Left cardiac atrium (tissue), 4 donors: Measurements from ENCODE around the gene JOSD2. TPM values are rescaled to one million over a fixed set of nuclear protein-coding genes. Genes with fewer than 3 reads are reported as not detected.

Experiments used
- ATAC-seq, 2 donors: fragments of 200-7000 bp; cut with Tn5 transposase; one replicate each; pipeline ENCODE4 v1.9.1; 2020; ENCODE audit warnings: mild to moderate bottlenecking in 2 of 2, moderate library complexity in 2 of 2
- DNase-seq: peaks from one replicate; pipeline ENCODE4 v3.0.0-alpha.2; 2020
- intact Hi-C, 2 donors: fragments of 100-400 bp; cut with DNase I; formaldehyde crosslinking; loops; one replicate each; pipeline versions ENCODE4 v1.14.1 to v1.15.1; 2022 to 2023
- total RNA-seq, 2 donors: library from RNA; stranded (reverse); fragmentation: NEBNext Ultra II Directional; extraction: Animal tissue kit (Norgen Biotek cat#: 25700); gene quantifications; one replicate each; pipeline ENCODE4 v1.2.1, GENCODE V29; 2021
- donor health status: DM: no; HTN: yes; CAD: no.
- donor health status: DM: no; HTN: yes; CAD: no; lungs with severe emphysema.
- donor health status: DM: yes; HTN: yes; CAD: no.
- donor health status: Dilated cardiomyopathy.

Gene JOSD2
- total RNA-seq, 2 donors from 2014 or later: 27.3 to 36.7 TPM

DNA sequence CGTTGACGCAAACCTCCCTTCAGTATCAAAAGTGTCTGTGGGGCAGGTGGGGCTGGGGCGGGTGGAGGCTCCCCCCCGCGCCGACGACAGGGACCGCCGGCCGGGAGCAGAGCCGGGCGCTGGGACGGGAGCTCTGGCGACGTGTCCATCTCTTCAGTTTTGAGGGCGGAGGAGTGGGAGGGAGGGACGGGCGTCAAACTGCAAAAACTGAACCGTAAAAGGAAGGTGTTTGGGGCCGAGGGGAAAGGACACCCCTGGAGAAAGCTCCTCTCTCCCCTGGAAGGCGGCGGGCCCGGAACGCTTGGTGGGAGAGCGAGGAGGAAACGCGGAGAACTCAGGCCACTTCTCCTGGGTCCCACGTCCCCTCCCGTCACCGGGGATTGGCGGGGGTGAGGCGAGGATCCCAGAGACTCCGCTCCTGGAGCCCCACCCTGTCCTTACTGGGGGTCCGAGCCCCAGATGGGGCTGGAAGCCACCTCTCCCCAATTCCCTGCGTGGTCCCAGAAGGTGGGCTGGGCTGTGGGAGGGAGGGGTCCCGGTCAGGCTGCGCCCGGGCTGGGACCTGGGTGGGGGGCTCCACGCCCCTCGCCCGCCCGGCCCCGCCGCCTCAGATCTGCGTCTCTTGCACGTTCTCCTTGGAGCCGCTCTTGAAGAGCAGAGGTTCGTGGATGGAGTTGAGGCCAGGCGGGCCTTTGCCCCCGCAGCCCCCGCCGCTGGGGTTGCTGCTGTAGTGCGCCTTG lies 6.1 kb upstream of the JOSD2 start:
- ATAC-seq (no peak), DNase-seq (no peak)
- intact Hi-C loops: no loop called here

DNA sequence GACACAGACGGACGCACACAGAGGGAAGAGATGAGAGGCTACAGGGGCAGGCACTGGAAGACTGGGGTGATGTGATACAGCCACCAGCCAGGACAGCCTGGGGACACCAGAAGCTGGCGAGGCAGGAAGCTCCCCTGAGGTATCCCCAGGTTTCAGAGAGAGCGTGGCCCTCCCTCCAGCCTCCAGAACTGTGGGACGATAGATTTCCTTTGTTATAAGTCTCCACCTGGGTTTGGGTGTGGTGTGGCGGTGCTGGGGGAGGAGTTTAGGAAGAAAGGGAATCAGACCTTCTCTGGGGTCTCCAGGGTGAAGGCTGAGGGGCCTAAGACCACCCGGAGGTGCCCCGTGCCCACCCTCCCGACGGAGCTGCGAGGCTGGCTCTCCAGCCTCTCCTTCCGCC lies 5.5 kb upstream of the JOSD2 start:
- no peak for ATAC-seq
- intact Hi-C loops: no loop called here

DNA sequence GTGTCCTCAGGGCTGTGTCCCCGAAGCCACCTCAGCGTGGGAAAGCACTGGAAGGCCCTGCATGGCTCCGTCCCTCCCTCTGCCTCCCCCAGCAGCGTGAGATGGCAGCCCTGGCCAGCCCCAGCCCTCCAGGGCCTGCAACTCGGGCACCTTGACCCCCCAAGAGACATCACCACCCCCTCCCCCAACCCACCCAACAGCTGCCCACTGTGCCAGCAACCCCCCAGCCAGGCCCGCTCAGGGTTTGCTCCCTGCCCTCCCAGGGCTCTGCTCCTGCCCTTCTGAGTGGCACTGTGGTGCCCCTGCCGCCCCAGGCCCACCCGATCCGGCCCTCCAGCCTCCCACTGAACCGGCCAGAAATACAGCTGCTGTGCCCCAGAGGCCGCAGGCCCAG lies 4.2 kb upstream of the JOSD2 start:
- DNase-seq (no peak), ATAC-seq (no peak)
- intact Hi-C loops: no loop called here

More for the DNA sequence above, 5.5 kb upstream of the JOSD2 start:
- DNase-seq: no peak

DNA sequence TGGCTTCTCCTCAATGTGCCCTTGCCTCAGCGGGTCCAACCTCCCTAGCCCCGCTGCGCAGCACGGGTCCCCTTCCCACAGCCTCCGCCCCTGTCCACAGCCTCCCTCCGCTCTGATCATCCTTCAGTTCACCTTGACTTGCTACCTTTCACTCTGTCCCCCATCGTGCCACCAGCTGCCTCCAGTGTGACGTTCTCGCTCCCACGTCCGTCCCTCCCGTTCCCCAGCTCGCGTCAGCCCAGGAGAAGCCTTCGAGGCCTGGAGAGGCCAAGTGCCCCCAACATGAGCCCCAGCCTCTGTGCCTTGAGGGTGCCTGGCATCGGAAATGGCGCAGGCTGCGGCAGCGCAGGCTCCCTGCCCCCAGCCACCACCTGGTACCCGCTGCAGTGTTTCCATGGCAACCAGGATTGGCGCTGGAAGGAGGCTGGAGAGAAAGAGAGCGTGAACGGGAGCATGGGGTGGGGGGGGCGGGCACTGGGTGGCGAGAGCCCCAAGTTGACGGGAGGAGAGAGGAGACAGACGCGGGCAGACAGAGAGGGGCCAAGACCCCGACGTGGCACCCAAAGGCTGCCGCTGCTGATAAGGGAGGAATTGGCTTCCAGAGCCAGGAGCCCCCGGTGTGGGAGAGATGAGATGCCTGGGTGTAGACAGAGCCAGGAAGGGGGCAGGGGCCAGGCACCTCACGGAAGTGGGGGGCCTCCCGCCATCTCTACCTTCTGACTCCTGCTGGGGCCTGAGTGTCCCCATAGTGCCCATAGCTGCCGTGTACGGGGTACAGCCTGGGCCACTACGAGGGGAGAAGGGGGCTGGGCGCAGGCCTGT lies 3.6 kb upstream of the JOSD2 start:
- DNase-seq: no peak
- intact Hi-C loops: no loop called here
- ATAC-seq: no peak

DNA sequence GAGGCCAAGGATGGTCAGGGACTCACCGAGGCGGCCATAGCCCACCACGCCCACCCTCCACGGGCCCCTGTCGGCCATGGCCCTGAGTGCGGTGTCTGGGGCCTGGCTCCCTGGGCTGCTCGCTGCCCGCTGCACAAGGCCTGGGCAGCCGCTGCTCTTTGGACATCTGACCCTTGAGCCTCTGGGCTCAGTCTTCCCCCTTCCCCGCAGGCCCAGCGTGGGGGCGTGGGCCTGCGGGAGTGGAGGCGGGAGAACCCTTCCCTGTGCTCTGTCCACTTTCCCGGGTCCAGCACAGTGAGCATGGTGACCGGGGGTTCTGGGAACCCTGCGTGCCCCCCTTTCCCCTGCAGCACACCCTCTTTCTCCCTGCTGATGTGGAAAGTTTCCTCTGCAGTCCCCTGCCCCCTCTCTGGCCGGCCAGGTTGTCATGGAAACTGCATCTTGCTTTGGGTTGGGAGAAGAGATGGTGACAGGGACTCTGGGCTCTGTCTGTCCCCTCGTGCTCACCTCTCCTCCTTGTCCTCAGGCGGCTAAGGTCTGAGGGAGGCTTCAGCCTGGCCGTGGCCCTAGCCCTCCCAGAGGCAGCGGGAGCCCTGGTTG lies 2.9 kb upstream of the JOSD2 start, which contains the start of gene ASPDH:
Gene ASPDH, minus strand, starts transcription at position 168 of the 600 bp plus-strand sequence. Its CDS starts 90 bp downstream, at position 78.
- intact Hi-C loops: no loop called here
- ATAC-seq (no peak), DNase-seq (no peak)

DNA sequence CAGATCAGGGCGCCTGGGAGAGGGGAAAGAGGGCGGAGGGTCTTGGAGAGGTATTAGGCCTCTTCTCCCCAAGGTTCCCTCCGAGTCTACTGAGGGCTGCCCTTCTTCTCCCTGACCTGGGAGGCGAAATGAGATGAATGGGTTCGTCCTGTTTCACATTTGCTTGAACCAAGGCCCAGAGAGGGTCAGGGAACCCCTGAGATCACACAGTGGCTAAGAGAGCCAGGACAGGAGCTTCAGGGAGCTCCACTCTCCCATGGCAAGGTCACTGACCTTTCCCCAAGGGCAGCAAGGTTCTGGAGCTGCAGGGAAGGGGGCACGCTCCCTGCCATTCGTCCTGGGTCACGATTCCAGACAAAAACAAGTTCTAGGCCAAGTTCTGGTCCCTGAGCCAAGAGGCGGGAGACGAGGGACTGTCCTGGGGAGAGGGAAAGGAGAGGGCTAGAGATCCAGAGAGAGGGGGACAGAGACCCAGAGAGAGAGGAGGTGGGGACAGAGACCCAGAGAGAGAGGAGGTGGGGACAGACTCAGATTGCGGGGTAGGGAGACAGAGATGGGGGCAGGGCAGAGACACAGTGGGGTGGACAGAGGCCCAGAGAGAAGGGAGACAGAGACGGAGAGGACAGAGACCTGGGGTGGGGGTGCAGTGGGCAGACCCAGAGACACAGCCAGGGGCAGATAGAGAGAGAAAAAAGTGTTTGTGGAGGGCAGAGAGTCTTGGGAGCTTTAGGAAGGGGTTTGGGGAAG lies 2.2 kb upstream of the JOSD2 start:
- intact Hi-C loops: no loop called here
- no peak for DNase-seq
- ATAC-seq: no peak

DNA sequence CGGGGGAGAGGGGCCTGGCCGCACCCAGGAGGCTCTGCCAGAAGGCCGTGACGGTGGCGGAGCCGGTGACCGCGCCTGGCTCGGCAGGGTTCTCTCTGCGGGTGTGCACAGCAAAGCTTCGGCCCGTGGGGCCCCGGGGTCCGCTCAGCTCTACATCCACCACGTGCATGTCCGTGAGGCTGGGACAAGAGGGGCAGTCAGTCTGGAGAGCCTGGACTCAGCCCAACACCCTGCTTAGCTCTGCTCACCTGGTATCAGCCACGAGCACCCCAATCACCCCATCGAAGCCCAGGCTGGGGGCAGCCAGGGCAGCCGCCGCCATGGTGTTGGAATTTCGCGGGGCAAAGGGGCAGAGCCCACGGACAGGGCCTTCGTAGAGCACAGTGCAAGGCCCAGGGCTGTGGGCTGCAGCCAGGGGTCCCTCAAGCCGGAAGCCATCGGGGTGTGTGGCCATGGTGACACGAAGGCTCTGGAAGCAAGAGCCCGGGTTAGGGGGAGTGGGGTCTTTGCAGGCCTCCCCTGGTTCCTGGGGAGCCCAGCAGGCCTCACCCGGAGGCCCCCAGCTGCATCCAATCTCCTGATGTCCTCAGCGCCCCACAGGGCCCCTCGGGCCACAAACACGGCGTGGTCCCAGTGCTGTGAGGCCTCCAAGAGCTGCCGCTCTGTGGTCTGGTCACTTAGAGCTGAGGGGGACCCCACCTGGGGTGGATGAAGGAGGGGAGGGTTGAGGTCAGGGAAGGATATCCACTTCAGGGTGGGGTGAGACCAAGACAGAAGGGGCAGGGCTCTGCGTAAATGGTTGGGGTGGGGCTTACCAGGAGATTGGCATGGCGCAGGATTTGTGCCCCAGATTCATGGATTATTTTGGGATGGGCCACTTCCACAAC lies 1.4 kb upstream of the JOSD2 start:
- no peak for DNase-seq

DNA sequence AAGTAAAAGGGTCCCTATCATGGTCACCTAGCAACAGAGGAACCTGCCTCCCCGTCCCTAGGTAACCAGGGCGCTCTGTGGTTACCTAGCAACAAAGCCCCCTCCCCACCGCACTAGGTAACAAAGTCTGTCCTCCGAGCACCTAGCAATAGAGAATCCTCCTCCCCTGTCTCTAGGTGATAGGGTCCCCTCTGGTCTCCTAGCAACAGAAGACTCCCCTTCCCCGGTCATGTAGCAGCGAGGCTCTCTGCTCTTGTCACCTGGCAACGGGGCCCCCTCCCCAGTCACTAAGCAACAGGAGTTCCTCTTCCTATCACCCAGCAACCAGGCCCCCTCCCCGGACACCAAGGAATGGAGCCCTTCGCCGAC lies 307 bp downstream of the JOSD2 start:
- peak in 1 of 2 donors; percentile 0 for ATAC-seq
- intact Hi-C loops: no loop called here
- DNase-seq: no peak

More for the DNA sequence above, 1.4 kb upstream of the JOSD2 start:
- ATAC-seq: no peak
- intact Hi-C loops: no loop called here

DNA sequence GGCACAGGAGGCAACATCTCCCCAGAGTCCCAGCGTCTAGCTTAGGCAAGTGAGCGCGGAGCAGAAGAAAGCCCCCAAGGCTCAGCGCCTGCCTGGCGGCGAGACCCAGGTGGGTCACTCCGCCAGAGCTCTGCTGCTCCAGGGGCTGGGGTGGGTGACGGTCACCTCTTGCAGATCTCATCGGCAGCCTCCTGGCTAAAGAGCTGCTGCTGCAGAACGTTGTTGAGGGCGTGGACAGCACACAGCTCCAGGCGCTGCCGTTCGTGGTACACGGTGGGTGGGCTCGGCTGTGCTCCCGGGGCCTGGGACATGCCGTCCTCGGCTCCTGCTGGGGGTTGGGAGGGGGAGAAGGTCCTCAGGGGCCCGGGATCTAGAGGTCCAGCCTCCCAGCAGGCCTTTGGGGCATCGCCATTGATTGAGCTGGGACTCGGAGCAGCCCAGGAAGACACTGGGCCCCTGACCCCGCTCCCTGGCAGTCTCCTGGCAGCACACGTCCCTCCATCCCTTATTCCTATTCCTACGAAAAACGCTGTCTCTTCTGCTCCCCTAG lies 795 bp downstream of the JOSD2 start:
- DNase-seq (no peak), ATAC-seq (no peak)
- intact Hi-C loops: no loop called here

DNA sequence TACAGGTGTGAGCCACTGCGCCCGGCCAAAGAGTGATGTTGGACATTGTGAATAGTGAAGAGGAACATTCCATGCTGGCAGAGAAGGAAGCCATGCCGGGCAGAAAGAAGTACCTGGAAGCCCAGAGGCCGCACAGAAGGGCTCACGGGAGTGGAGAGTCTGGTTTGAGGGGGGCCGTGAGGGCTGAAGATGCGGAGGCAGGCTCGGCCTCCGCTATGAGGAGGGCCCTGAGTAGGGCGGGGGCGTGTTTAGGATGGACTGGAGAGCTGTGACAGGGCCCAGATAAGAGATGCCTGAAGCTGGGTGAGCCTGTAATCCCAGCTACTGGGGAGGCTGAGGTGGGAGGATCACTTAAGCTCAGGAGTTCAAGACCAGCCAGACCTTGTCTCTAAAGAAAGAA lies 1.6 kb downstream of the JOSD2 start:
- DNase-seq: no peak
- ATAC-seq: no peak

DNA sequence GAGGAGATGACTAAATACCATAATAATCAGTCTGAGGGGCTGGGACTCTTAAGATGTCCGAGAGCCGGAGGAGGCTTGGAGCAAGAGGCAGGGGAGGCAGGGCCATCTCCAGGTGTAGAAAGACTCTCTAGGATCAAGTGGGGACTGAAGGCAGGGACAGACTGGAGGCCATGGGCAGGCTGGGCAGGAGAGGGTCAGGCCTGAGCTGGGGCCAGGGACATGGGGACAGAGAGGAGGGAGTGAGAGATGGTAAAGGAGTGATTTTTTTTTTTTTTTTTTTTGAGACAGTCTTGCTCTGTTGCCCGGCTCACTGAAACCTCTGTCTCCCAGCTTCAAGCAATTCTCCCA lies 2.2 kb downstream of the JOSD2 start:
- DNase-seq (no peak), ATAC-seq (no peak)
- intact Hi-C loops: no loop called here

More for the DNA sequence above, 1.6 kb downstream of the JOSD2 start:
- intact Hi-C loops: no loop called here

DNA sequence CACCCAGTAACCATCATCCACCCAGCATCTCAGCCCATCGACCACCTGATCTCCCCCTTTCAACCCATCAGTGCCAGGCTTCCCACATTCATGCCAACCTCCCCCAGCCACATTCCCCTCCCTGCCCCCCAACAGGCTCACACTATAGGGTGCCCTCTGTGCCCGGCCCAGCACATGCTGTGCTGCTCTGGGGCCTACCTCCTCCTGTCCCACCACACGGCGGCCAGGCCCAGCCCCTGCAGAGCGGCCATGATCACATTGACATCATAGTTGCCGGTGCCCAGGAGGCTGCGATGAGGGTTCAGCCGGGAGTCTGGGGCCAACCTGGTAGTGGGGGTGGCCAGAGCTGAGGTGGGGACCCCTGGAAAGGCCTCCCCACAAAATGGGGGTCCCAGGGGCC lies 3.6 kb downstream of the JOSD2 start:
- intact Hi-C loops: no loop called here
- no peak for ATAC-seq
- DNase-seq: no peak

DNA sequence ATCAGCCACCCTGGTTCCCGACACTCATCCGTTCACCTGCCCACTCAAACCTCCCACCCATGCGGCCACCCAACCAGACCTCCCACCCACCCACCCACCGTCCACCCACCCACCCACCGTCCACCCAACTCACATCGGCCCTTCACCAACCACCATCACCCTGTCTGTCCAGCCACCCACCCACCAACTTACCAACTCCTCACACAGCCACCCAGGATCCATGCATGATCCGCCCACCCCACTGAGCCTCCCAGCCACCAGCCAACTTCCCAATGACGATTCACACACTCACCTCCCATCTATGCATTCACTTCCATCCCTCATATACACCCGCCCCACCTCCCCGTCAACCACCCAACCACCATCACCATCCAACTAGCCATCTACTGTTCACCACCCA lies 4.3 kb downstream of the JOSD2 start:
- DNase-seq (no peak), ATAC-seq (no peak)
- intact Hi-C loops: no loop called here

DNA sequence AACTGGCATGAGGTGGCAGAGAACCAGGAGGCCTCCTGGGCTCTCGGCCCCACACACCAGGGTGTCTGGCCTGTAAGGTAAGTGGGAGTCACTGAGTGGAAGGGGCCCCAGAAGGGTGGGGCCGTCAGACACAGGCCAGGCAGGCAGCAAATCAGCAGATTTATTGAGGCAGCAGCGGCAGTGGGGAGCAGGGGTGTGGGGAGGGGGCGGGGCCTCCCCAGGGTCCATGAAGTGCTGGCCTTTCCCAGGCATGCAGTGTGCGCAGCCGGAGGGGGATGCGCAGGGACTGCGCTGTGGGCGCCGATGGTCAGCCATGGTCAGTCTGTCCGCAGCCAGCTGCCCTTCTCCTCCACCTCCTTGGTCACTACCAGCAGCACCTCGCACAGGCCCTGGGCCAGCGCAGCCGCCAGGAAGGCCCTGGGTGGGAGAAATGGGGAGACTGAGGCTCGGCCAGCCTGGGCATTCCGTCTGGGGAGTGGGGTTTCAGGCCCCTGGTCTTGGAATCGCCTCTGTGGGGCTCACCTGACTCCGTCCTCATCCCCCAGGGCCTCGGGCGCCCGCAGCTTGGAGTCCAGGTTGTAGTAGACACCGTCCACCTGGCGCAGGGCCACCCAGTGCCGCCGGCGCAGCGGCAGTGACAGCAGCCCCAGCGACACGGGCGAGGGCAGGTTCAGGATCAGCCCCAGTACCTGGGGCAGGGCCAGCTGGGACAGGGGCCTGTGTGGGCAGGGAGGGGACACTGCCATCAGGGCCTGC lies 5.0 kb downstream of the JOSD2 start:
- ATAC-seq: no peak
- no peak for DNase-seq
- intact Hi-C loops: no loop called here

DNA sequence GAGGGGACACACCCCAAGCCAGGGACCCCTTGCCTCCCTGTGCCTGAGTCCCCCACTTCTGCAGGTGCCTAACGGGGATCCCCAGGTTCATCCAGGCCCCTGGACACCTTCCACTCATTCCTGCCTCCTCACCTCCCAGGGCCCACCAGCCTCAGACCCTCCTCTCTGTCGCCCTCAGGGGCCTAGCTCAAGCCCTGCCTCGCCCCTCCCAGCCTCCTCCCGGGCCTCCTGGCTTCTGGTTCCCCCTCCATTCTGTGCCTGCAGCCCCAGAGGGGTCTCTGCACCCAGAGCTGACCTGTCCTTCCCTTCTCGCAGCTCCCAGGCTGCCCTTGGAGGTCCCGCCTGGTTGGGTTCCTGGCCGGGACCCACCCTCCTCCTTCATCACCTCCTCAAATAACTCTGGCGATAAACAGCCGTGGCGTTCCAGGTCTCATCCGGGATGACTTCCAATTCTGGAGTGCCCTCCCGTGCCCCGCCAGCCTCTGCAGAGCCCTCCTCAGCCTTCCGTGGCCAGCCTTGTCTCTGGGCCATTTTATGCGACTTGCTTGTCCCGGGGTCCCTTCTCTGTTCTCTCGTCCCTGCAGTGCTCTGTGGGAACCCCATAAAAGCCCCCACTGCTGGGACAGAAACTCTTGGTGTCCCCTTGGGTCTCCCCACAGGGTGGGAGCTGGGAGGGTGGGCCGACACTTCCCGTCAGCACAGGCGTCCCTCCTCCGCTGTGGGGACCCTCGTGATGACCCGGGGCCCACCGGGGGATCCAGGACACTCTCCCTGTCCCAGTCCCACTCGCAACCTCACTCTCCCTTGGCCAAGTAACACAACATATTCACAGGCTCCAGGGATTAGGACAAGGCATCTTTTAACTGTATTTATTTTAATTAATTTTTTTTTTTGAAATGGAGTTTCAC lies 9.2 kb downstream of the JOSD2 start:
- DNase-seq (peak; percentile 69), ATAC-seq (peak; percentile 65 to 70)
- intact Hi-C loops: no loop called here

DNA sequence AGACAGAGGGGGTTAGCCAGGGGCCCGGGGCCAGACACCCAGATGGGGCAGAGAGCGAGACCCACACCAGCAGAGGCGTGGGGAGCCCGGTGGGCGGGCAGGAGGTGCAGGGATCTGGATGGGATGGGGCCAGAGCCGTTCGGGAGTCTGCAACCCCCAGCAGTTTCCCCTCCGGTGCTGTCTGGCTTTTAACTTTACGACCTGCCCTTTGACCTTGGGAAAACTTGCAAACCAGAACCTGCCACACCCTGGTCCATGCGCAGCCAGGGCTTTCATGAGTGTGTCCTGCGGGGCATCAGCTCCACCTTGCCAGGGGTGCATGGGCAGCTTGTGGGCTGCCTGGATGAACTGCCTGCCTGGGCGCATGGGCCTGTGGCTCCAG lies 9.8 kb downstream of the JOSD2 start:
- no peak for DNase-seq
- intact Hi-C loops: no loop called here
- peak in 1 of 2 donors; percentile 4 for ATAC-seq

DNA sequence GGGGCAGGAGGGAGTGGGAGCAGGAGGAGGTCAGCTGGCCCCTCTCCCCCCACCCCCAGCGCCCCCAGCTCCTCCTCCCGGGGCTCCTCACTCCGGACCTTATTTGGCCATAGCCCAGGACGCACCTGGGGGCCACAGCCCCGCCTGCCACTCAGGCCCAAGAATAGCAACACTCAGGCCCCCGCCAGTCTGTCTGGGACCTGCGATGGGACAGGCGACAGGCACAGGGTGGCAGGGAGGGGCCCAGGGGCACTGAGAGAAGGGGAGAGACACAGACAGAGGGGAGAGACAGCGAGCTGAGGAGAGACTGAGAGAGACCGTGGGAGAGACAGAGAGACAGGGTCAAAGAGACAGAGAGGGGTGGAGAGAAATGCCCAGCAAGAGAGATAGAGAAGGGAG lies 10.2 kb downstream of the JOSD2 start:
- ATAC-seq (peak; percentile 76 to 78), DNase-seq (peak; percentile 76)
- intact Hi-C loops: no loop called here
